GM18520 (cell line): Measurements from ENCODE around the gene PAQR7.
A peak's percentile ranks its signal among the peaks of the same experiment; 100 is the strongest.

Experiments
- ATAC-seq: cut with Tn5 transposase; IDR thresholded peaks from one replicate; pipeline ENCODE4 v1.9.1; 2021; ENCODE audit not compliant: unreplicated experiment

PAQR7 gene, protein sequence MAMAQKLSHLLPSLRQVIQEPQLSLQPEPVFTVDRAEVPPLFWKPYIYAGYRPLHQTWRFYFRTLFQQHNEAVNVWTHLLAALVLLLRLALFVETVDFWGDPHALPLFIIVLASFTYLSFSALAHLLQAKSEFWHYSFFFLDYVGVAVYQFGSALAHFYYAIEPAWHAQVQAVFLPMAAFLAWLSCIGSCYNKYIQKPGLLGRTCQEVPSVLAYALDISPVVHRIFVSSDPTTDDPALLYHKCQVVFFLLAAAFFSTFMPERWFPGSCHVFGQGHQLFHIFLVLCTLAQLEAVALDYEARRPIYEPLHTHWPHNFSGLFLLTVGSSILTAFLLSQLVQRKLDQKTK

GRCh38 chr1:25875154-25875855, at the start of gene PAQR7:
PAQR7 (minus strand) TSS chr1:25875708; CDS start chr1:25863839, 11,869 bp downstream.
- no peak for ATAC-seq

- no peak for ATAC-seq
These were observed 48.9 kb upstream of the PAQR7 start for GRCh38 chr1:25924454-25924853.

DNA sequence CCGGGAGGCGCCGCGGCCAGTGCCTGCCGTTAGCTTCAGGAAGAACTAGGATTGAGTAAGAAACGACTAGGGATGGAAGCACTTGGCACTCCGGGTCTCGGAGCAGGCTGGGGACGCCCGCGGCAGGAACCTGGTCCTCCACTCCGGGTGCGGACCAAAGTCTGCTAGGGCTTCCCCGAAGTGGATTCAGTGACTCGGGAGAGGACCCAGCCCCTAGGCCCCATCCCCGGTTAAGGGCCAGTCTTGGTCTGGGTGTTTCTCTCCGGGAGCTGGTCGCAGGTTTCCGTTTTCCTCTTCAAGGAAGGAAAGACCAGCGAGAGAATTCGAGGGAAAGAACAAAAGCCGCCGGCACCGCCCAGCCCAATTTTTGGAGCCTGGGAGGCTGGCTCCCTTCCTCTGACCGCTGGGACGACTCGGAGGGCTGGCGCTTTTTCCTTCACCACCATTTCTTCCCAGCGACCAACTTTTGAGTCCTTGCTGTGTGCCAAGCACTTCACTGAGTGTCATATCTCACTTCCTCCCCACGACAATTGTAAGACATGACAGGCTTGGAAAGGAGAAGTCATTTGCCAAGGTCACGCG, 47.6 kb upstream of the PAQR7 start:
- ATAC-seq, result no peak

- no peak for ATAC-seq
These were observed 46.8 kb upstream of the PAQR7 start for GRCh38 chr1:25922056-25922970.

GRCh38 chr1:25918615-25919014, 43.1 kb upstream of the PAQR7 start:
- ATAC-seq, result no peak

DNA sequence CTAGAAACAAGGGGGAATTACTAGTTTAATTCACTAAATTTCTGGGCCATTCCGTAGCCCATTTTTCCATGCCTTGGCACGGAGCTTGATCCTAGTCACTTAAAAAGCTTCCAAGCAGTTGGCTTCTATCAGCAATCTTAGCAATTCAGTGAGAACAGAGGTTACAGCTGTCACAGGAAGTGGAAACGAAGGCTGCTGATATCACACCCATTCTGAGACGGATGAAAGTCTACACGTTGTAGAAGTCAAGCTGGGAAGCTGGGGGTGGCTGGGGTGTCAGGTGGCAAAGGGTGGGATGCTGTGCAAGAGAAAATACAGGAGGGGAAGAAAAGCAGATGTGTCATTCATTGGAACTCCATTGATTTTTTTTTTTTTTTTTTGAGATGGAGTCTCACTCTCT, 42.5 kb upstream of the PAQR7 start:
- no peak for ATAC-seq

DNA sequence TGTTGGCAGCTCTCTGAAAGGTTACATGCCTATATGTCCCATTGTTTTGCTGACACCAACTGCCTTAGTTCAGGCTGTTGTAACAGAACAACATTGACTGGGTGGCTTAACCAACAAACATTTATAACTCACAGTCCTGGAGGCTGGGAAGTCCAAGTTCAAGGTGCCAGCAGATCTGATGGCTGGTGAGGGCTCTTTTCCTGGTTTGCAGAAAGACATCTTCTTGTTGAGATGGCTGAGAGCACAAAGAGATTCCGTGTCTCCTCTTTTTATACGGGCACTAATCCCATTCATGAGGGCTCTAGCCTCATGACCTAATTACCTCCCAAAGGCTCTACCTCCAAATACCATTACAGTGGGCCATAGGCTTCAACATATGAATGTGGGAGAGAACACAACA, 41.0 kb upstream of the PAQR7 start:
- ATAC-seq, result no peak

GRCh38 chr1:25914074-25914995, 38.8 kb upstream of the PAQR7 start:
- no peak for ATAC-seq

GRCh38 chr1:25913206-25913605, 37.7 kb upstream of the PAQR7 start:
- no peak for ATAC-seq

GRCh38 chr1:25912076-25912831, 36.7 kb upstream of the PAQR7 start:
- ATAC-seq, result no peak

DNA sequence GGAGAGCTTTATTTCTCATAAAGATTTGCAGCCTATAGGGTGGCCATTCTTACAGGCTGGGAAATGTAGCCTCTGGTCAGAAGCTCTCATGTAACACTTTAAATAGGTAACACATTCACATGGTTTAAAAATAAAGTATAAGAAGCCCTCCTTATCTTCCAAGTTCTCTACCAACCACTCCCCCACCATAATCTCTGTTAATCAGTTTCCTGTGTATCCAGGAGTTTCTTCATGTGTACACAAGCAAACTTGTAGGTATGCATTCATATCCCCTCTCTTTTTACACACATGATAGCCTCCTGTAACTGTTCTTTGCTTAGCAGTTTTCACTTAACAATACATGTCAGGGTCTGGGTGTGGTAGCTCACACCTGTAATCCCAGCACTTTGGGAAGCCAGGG, 35.7 kb upstream of the PAQR7 start:
- ATAC-seq, result no peak

DNA sequence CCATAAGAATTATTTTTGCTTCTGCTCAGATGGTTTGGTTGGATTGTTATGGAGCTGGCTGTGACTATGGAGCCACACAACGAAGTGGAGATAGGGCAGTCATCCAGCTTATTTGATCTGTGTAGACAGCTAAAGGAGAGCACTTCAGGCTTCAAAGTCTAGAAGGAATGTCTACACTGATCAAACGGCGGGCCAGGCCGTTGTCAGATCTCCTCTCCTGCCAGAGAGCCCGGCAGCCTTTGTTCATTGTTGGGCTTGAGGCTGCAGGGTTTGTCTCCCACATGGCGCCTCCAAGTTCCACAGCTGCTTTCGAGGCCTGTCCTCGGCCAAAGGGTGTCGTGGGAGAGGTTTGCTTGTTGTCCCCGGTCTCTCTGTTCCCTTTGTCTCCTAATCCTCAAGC, 33.5 kb upstream of the PAQR7 start:
- no peak for ATAC-seq

DNA sequence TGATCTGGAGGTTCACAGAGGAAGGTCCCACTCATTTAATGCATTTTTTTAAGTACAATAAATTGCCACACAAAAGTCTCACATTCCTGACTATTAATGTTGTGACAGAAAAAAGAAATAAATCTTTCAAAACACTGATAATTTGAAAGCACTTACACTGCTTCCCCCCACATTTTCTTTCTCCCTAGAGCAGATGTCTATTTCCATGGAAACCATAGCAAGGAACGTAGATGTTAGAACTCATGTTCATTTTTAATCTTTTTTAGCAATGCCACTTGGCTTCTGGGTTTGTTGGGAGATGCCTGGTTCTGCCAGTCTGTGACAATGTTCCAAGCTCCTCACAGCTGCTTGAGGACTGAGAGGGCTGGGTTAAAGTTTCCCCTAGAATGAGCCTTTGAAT, 32.7 kb upstream of the PAQR7 start:
- ATAC-seq, result no peak

- no peak for ATAC-seq
These were observed 32.1 kb upstream of the PAQR7 start for GRCh38 chr1:25907601-25908000.

DNA sequence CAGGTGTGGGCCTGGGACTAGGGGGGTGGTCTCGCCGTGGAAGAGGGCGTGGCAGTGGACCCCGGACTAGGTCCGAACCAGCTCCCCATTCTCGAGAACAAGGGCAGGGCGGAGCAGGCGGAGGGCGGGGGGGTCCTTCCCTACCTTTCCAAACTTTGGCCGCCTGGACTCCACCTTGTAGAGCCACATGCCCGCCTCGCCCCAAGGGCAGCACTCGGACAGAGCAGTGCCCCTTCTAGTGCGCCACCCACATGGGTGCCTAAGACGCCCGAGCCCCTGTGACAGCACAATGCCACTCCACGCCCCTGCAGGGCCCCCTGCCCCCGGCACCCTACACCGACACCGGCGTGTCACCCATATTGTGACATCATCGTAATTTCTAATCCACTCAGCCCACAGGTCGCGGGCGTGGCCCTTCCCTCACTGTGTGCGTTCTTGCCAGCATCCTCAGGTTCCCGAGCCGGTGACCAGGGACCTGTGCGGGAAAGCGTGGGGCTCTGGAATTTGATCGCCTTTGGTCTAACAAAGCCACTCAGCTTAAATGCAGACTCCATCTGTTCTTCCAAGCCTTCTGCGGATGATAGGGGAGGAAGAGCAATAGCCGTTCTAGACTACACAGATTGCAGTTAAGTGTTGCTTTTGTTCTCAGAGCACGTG, 31.3 kb upstream of the PAQR7 start:
- no peak for ATAC-seq

DNA sequence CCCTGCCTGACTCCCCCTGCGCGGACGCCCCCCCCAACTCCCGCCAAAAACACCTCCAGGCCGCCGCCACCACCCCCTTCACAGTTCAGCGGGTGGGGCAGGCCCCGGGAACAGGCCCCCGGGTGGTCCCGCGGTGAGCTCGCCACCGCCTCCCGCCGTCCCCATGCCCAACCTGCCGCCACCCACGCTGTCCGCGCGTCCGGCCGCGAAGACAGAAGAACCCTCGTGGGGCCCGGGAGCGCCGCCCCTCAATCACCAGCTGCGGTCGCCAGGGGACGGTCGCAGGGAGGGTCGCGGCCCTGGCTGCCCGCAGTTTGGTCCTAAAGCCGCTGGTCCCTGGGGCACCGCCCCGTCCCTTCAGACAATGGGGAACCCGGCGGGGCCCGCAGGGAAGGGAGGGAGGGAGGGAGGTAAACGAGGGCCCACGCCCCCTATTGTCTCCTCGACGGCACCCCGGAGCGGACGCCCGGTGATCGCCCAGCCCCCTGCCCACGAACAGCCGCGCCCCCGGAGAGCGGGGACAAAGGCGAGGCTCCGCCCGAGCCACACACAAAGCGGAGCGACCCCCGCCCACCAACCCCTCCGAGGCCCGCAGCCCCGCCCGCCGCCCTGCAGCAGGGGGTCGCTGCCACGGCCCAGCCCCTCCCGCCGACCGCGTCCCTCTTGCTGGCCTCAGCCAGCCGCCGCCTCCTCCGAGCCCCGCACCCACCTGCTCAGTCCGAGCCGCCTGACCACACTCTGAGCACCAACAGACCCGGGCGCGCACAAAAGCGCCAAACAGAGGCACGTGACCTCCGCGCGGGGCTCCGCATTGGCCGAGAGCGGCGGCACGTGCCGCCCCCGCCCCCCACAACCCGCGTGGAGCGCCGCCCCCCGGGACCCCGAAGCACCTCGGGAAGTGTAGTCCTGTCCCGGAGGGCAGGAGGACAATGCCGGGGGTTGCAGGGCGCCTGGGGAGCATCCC, 30.5 kb upstream of the PAQR7 start, which contains the start of gene STMN1:
Gene STMN1, minus strand, starts transcription at position 740 of the 964 bp plus-strand sequence. CDS start 1,743 bp downstream, outside the sequence.
- peak; percentile 46 for ATAC-seq

GRCh38 chr1:25904943-25905679, 29.6 kb upstream of the PAQR7 start:
- ATAC-seq, result peak; percentile 49
